AG20443 (cell line): ENCODE data around the gene UQCRHL.
"Not testable (repeated sequence)": the region's sequence is repeated elsewhere in the genome, so short reads cannot be mapped to it uniquely, and the experiment has no call there.

Experiments used
- DNase-seq: peaks from one replicate; pipeline ENCODE4 v3.0.0; 2012; ENCODE audit warnings: low spot score, mixed read lengths

UQCRHL gene

GRCh38 chr1:15835205-15835740, 27.8 kb upstream of the UQCRHL start:
- DNase-seq = no peak

DNA sequence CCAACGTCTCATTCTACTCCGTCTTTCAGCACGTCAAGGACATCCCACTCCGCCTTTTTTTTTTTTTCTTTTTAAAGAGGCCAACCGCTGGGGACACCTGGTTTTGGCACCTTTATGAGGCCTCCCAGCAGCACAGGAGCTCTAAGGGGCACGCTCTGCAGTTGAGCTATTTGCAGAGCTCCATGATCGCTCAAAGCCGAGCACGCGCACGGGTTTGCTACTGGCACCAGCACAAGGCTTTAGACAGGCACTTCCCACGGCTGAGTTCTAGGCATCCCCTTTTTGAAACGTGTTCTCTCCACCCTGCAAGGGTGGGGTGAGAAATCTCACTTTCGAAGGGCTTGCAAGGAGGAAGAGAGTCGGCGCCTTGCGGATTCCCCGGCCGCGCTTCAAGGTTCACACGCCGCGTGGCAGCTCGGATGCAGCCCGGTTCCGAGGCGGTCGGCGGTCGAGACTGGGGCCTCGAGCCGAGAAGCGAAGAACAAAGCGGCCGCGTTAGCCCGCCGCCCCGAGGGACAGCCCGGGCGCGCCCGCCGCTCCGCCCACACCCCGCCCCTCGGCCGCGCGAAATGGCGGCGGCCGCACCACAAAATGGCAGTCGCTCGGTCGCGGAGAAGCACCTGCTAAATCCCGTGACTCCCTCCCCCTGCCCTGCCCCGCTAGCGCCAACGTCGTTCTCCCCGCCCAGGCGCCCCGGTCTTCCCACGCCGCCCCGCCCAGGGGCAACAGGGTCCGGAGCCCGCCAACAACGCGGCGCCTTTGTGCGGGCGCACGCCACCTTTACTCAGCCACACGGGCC, 27.2 kb upstream of the UQCRHL start:
- peak; percentile 82 for DNase-seq

DNA sequence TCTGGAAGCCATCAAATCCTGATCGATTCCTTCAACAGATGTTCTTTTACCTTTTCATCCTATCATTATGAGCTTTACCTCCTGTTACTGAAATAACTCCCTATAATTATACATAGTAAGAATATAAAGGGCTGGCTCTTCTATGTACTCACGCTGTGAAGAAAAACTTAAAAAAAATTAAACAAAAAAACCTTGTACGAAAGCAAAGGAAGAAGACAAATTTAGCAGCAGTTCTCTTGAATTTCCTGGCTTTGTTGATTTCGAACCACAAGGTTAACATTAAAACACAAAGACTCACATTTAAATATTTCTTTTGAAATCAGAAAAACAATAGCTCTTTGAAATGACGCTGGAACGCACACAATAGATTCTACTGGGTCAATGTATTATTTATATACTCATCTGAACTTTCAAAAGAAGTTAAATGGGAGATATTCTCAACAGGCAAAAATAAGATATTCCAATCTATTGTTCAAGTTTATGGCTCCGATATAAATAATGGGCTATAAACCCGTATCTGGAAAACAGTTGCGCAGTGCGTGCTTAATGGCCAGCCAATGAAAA, 26.5 kb upstream of the UQCRHL start:
- DNase-seq = peak; percentile 75

DNA sequence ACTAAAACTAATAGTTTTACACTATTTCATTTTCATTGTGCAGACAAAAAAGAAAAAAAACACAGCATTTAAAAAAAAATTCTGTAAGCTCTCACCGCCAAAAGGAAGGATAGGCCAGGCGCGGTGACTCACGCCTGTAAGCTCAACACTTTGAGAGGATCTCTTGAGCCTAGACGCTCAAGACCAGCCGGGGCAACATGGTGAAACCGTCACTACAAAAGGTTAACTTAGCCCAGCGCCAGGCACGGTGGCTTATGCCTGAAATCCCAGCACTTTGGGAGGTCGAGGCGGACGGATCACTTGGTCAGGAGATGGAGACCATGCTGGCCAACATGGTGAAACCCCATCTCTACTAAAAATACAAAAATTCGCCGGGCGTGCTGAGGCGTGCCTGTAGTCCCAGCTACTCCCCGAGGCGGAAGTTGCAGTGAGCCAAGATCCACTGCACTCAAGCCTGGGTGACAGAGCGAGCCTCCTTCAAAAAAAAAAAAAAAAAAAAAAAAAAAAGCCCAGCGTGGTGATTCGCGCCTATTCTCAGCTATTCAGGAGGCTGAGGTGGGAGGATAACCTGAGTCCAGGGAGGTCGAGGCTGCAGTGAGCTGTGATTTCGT, 25.7 kb upstream of the UQCRHL start:
- peak; percentile 40 for DNase-seq

- no peak for DNase-seq
Observed at GRCh38 chr1:15830258-15830657, 22.8 kb upstream of the UQCRHL start.

- not testable (repeated sequence) for DNase-seq
Observed at GRCh38 chr1:15828931-15829330, 21.5 kb upstream of the UQCRHL start.

DNA sequence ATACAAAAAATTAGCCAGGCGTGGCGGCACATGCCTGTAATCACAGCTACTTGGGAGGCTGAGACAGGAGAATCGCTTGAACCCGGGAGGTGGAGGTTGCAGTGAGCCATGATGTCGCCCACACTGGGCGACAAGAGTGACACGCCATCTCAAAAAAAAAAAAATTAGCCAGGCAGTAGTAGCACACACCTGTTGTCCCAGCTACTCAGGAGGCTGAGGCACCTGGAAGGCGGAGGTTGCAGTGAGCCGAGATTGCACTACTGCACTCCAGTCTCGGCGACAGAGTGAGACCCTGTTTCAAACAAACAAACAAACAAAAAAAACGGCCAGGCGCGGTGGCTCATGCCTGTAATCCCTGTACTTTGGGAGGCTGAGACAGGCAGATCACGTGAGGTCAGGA, 20.1 kb upstream of the UQCRHL start:
- not testable (repeated sequence) for DNase-seq

GRCh38 chr1:15826810-15827507, 19.5 kb upstream of the UQCRHL start:
- DNase-seq = no peak

GRCh38 chr1:15825800-15826199, 18.4 kb upstream of the UQCRHL start:
- peak; percentile 20 for DNase-seq

- DNase-seq = peak; percentile 30
Observed at GRCh38 chr1:15820478-15820877, 13.0 kb upstream of the UQCRHL start.

- peak; percentile 18 for DNase-seq
Observed at GRCh38 chr1:15816674-15817073, 9.2 kb upstream of the UQCRHL start.

DNA sequence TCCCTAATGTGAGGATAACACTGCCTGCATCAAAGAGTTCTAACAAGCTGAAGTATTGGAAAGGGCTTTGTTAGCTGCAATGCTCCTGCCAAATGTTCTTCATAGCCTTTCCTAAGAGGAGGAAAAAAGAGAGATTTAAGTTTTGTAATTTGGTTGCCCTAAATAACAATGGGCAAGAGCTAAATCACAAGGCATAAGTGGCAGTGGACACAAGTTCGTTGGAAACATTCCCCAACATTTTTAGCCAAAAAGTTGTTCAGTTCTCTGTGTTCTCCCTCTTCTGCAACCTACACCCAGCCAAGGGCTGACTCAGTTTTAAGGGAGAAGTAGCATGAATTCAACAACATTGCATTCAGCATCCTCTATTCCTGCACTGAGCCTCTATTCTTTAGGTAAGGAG, 2.6 kb upstream of the UQCRHL start:
- no peak for DNase-seq

DNA sequence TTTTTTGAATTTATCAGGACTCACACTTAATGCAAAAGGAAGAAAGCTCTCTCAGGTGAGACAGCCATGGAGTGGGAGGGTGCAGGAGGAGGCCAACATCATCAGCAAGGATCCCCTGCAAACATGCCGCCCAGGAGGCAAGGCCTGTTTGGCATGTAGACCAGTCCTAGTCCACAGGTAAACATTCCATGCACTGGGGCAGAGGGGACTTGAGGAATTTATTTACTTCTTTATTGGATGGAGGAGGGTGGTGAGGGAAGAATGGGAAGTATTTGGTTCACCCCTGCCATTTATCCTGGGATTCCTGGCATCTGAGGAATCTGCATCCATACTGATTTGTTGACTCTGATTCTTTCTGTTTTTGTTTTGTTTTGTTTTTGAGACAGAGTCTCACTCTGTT, 1.5 kb upstream of the UQCRHL start:
- DNase-seq = no peak

- DNase-seq = no peak
Observed at GRCh38 chr1:15807121-15807520, 328 bp downstream of the UQCRHL start.

GRCh38 chr1:15804060-15804459, 3.4 kb downstream of the UQCRHL start:
- no peak for DNase-seq

DNA sequence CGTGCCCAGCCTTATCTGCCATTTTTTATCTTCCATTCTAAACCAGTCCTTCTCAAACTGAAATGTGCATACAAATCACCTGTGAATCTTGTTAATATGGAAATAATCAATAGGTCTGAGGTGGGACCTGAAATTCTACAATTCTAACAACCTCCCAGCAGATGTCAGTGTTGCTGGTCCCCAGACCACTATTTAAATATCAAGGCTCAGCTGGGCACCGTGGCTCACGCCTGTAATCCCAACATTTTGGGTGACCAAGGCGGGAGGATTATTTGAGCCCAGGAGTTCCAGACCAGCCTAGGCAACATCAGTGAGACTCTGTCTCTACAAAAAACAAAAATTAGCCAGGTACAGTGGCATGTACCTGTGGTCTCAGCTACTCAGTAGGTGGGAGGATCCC, 4.1 kb downstream of the UQCRHL start:
- no peak for DNase-seq

DNA sequence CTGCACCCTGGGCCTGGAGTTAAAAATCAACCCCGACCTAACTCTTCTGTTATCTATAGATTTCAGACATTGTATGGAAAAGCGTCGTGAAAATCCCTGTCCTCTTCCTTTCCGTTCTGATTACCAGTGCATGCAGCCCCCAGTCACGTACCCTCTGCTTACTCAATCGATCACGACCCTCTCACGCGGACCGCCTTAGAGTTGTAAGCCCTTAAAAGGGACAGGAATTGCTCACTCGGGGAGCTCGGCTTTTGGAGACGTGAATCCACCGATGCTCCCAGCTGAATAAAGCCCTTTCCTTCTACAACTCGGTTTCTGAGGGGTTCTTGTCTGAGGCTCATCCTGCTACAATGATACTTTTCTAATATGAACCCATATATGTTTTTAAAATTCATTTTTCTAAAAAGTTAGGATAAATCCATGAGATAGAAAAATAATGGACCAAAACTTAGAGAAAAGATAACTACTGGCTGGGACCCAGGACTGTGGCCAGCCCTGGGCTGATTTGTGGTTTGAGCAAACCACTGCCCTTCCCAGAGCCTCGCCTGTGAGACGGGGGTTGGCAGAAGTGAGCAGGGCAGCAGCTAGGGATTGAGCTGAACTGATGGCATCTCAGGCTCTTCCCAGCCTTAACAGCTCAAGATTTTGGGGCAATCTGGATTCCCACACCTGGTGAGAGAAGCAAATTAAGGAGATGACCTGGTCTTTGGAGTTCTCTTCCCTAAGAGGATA, 5.0 kb downstream of the UQCRHL start:
- peak; percentile 51 for DNase-seq

GRCh38 chr1:15799928-15800835, 7.3 kb downstream of the UQCRHL start:
- DNase-seq = peak; percentile 60

DNA sequence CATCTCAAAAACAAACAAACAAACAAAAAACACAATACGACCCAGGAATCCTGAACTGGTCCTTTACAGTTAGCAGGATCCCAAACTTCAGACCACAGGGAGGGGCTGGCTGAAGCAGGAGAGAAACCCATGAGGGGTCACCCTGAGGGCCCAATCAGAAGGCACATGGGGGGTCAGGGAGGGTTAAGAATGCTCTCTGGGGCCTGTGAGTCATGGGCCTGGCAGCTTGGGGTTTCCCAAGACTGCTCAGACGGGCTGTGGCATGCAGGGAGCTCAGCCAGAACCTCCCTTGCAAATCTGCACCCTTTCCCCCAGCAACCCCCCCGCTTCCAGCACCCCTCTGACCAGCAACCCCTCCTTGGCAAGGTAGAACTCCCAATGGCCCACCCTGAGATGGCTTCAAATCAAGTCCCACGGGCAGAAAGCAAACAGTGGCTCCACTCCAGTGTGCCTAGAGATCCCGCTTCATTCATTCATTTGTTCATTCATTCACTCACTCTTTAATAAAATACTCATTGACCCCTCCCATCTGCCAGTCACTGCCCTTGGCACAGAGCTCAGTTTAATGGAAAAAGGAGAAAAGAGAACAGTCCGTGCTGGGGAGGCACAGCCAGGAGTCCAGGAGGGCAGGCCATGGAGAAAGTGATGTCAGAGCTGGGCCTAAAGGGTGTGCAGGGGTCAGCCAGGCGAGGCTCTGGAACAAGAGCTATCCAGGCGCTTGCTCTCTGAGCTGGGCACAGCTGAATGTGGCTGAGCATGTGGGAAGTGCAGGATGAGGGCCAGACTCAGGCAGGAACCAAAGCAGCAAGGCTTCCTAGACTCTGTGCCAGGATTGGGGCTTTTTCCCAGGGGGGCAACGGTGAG, 8.2 kb downstream of the UQCRHL start:
- DNase-seq = peak; percentile 95
